HG03460 (cell line): ENCODE measurements around the gene KCNK1.
"Not testable (repeated sequence)": the region's sequence is repeated elsewhere in the genome, so short reads cannot be mapped to it uniquely, and the experiment has no call there.

Source experiments
- ATAC-seq: cut with Tn5 transposase; IDR thresholded peaks from one replicate; pipeline ENCODE4 v1.9.1; 2021; ENCODE audit not compliant: unreplicated experiment

The KCNK1 gene

DNA sequence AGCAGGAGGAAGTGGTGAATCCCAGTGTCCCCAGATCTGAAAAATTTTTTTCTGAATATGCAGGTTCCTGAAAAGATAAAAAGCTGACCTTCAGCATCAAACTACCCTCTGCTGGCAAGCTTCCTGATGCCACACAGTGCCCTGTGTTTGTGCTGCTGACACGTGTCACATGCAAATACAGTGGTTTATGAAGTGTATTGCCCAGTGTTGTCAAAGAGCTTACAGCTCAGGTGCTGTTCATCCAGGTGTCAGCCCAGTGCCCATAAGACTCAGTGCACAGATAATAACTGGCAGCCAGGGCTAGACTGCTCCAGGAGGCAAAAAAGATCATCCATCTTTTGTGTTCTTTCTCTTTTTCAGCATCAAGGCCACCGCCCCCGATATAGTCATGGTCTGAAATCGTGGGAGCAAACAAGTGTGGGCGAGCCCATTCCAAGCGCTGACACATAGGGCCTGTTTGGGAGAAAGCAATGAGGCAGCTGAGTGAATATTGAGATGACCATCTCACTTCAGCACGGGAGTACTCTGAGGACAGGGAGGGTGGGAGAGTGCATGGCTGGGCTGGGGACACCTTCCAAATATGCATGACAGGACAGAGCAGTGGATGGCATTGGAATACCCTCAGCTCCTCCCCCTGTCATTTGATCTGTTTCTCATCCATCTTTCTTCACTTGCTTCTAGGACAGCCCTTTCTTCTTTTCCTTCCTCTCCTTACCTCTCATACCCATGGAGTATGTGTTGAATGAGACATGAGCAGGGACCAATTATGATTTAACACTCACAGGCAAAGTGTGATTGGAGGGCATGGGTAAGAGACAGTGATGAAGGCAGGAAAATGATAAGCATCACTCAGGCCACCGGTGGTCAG, 6.4 kb upstream of the KCNK1 start:
- no peak for ATAC-seq

DNA sequence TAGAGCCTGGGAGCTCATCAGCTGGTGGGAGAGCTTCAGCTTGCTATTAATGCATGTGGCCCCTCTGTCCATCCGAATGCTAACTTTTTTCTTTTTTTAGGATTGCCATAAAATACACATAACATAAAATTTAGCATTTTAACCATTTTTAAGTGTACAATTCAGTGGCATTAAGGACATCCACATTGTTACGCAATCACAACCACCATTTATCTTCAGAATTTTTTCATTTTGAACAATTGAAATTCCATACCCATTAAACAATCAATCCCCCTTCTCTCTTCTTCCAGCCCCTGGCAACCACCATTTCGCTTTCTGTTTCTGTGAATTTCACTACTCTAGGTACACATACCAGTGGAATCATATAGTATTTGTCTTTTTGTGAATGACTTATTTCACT, 4.9 kb upstream of the KCNK1 start:
- no peak for ATAC-seq

DNA sequence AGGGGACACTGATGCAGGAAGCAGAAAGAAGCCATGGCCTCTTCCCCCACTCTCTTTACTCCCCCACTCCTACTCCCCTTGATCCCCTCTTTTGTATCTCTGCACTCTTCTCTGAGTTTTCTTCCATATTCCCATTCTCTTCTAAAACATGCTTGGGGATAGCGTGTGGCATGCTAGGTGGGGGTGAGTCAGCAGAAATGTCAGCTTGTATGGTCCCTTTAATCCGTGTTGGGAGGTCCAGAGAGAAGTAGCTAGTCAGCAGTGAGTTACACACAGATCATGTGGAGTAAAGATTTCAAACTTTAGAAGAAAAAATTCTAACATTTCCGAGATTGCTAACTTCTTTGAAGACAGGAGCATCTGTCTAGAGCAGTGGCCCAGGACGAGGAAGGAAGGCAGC, 4.0 kb upstream of the KCNK1 start:
- no peak for ATAC-seq

DNA sequence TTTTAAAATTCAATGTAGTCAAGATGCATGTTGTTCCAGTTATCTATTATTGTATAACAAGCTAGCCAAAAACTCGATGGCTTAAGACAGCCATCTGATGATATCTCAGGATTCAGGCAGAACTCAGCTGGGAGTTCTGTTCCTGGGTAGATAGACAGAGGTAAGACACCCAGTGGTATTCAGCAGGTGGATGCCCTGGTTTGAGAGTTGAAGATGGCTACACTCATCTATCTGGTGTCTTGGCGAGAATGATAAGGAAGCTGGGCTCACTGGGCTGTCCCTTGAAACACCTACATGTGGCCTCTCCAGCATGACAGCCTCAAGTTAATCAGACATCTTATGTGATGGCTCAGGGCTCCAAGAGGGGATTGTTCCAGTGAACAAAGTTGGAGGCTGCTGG, 3.3 kb upstream of the KCNK1 start:
- no peak for ATAC-seq

DNA sequence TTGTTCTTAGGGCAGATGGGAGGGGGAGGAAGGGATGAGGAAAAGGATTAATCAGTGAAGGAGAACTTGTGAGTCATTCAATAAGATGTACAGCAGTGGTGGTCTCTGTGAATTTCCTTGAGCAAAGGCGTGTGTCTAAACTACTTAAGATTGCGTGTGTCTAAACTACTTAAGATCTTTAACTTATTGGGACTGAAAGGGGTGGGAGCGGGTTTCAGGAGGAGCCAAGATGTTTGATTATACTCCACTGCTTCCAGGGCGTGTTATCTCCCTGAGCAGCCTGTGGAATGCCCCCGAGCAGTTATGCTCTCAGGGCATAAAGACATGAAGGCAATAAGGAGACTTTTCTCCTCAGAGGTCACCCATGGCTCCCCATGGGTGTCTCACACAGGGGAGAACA, 2.5 kb upstream of the KCNK1 start:
- not testable (repeated sequence) for ATAC-seq

DNA sequence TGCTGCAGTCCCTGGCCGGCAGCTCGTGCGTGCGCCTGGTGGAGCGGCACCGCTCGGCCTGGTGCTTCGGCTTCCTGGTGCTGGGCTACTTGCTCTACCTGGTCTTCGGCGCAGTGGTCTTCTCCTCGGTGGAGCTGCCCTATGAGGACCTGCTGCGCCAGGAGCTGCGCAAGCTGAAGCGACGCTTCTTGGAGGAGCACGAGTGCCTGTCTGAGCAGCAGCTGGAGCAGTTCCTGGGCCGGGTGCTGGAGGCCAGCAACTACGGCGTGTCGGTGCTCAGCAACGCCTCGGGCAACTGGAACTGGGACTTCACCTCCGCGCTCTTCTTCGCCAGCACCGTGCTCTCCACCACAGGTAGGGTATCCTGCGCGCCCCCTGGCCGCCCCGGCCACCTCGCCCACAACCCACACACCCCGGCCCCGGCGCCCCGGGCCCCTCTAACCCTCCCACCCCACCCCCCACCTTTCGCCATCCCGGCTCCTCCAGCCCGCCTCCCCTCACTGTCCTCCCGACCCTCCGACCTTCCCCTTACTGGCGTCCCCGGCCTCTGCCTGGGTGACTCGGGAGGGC, 352 bp downstream of the KCNK1 start:
- ATAC-seq, result no peak

DNA sequence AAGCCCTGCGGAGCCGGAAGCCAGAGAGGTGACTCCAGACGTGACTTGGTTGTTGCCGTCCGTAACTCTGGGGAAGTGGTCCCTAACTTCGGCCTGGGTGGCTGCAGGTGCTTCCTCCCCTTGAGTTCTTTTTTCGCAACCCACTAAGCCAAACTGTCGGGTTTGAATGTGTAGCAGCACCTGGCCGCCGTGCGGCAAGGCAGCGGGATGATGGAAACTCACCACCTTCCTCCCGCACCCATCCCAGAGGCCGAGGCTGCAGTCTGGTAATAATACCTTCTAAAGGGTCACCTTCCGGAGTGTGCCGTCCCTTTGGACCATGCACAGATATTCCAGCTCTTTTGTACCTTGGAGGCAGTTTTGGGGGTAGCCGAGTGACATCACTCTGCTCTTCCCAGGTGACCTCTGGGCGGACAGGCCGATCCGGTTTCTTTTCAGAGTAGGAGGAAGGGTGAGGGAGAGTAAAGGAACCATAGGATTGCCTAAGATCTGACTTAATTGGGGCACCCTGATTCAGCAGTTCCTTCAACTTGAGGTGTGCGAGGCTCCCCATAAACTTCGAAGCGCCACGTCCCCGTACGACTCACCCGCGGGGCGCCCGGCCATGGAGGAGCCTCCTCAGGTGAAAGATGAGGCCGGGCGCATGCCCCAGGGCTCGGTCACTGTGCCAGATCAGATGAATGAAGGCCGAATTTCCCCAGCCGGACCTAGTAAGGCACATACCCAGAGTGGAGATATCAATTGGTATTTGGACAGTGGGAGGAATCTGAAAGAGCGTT, 1.0 kb downstream of the KCNK1 start:
- ATAC-seq, result no peak

DNA sequence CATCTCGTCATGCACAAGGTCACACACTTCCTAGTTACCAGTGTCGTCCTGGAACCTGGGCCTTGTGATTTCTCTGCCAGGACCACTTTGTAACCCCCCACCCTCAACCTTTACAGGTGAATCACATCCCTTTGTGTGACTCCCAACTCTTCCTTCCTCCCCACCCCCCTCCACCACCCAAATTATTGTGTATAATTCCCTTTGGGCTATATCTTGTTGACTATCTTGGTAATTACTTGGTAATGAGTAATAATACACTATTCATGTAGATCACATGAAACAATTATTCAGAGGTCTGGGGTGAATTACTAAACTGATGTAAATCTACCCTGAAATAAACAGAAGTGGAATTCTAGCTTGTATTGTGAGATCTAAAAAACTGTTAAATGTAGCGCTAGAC, 1.7 kb downstream of the KCNK1 start:
- ATAC-seq, result no peak

DNA sequence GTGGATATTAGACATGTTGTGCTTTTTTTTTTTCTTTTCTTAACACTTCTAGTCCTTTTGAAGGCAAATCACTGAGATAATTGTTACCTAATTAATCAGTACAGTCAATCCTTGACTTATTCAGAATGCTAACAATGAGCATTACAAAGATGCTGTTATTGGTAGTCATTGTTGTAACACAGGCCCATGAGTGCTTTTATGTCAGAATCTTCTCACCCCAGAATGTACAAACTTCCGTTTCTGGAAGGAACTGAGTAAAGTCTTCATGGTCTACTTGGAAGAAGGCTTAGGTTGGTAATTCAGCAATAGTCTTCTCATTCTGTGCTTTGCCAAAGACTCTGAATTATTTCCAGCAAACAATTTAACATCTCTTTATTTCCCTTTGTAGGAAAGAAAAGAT, 3.1 kb downstream of the KCNK1 start:
- ATAC-seq, result no peak

DNA sequence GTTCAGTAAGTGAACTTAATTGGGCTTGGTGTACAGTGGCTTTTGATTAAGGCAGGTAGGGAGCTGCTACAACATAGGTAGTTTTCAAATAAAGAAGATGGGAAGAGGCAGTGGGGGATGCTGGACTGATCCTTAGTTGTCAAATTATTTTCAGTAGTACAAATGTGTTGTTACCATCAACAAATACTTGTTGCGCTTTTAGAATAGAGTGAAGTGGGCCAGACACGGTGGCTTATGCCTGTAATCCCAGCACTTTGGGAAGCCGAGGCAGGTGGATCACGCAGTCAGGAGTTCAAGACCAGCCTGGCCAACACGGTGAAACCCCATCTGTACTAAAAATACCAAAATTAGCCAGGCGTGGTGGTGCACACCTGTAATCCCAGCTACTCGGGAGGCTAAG, 5.5 kb downstream of the KCNK1 start:
- ATAC-seq, result not testable (repeated sequence)

DNA sequence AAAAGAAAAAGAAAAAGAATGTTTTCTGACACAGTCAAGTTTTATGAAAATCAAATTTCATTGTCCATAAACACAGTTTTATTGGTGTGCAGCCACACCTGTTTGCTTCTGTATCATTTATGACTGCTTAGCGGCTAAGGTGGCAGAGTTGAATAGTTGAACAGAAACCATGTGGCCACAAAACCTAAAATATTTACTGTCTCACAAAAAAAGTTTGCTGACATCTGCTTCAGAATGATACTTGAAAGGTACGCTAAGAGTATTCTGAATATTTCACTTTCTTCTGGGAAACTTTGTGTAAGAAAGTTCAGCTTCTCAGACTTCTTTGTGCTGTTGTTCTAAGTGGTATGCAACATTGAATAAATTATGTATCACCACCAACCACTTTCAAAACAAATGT, 6.2 kb downstream of the KCNK1 start:
- ATAC-seq, result no peak

DNA sequence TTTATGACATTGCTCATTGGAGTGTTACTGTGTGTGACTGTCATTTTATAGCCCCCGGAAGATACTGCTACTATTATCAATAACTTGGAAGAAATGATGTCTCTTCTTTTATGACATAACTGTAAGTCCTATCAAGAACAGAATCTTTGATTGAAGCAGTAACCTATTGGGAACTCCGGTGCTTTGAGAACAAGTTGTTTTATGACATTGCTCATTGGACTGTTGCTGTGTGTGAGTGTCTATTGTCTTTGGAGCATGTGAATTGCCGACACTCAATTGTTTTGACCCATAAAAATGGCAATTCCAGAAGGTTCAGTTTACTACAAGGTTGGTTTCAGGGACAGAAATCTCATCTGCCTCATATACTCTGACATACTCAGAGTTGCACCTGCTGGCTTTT, 8.0 kb downstream of the KCNK1 start:
- ATAC-seq, result no peak

DNA sequence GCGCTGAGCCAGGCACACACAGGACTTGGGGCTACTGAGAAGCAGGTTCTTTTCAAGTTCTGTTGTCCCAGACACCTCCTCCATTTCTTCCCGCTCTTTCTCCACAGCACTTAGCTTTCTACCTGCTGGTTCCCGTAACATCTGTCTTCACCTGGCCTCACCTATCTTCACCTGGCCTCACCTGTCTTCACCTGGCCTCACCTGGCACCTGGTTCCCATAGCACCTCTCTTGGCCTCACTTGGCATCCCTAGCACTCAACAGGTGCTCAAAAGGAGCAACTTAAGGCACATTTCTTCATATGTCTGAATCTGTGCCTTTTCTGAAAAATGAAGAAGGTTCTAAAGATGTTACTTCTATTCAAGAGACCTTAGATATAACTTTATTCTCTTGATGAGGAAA, 10.4 kb downstream of the KCNK1 start:
- no peak for ATAC-seq

DNA sequence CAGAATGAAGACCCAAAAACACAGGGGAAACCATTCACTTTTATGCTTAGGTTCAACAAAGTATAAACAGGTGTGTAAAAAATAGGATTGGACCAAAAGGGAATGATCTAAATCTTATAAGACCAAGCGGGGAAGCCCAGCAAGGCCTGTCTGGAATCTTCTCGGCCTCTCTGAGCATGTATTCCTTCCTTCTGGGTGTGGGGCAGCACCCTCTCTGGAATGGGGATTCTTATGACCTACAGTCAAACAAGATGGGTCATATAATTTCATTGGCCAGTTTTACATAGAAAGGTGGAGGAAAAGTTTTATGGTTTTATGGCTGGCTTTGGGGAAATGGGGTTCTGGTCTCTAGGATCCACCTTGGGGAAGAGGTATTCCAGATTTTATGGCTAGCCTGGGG, 11.2 kb downstream of the KCNK1 start:
- no peak for ATAC-seq

DNA sequence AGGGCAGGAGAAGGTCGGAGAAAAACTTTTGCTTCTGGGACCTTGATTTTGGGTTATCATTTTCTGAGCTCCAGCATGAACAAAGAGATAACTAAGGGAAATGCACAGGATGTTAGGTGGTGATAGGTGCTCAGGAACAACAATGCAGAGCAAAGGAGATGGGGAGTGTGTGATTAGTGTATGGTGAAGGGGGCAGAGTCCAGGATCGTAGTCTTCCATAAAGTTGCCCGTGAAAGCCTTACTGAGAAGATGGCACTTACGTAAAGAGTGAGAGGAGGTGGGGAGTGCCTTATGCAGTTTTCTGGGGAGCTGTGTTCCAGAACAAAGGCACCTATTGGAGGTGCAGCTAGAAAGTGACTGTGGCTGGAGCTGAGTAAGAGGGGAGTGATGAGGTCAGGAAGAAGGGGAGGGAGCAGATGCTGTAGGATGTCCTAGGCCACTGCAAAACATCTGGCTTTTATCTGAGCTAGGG, 11.6 kb downstream of the KCNK1 start:
- ATAC-seq, result no peak

DNA sequence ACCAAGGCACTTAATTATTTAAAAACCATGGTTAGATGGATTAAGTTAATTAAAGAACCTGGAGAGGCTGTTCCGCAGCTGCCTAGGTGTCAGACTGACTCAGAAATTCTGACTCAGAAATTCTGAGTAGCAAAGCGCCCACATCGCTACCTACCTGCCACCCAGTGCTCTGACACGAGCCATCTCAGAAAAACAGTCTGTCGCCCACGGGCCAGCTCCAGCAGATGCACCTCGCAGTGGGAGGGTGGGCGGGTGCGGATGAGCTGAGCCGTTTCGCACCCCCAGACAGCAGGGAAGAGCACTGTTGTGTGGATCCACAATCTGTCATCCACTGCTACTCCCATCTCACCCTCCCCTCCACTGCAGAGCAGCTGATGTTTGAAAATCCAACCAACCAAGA, 13.5 kb downstream of the KCNK1 start:
- no peak for ATAC-seq

DNA sequence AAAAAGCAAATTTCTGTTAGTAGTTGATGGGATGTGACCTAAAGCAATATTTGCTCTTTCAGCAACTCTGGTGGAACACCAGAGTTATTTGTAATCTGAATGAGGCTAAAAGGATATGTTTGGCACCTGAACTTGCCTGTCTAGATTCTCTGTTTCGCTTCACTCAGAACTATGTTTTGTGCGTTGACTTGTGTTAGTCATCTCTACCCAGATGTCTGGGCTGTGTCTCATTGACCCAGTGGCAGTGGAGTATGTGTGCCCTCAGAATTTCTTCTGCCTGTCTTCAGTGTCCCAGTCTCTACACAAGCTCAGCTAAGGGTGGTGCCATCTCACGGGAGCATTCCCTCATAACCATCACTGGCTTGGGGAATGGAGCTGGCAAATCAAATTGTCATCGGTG, 13.9 kb downstream of the KCNK1 start:
- ATAC-seq, result no peak

DNA sequence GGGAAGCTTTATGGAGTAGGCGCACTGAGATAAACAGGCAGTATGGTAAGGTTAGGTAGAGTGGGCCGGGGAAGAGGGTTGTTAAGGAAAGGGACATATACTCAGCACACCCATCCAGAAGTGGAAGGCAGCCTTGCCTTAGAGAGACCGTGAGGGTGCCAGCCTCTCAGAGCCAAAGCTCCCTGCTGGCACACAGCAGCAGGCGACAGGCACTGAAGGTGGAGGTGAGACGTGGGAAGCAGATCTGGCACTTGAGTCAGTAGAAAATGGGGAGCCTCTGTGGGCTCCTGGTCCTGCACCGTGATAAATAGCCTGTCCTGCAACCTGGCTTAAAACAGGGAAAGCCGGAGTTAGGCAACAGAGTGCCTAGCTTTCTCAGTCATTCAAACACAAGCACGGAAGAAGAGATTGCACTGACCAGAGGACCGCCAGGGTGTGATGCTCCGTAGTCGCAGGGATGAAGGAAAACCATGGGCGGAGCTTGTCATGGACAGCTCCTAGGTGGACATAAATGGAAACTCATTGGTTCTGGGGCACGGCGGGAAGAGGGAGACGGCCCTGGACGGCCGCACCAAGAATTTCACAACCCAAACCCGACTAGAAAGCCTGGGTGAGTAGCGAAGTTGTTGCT, 15.5 kb downstream of the KCNK1 start:
- no peak for ATAC-seq

DNA sequence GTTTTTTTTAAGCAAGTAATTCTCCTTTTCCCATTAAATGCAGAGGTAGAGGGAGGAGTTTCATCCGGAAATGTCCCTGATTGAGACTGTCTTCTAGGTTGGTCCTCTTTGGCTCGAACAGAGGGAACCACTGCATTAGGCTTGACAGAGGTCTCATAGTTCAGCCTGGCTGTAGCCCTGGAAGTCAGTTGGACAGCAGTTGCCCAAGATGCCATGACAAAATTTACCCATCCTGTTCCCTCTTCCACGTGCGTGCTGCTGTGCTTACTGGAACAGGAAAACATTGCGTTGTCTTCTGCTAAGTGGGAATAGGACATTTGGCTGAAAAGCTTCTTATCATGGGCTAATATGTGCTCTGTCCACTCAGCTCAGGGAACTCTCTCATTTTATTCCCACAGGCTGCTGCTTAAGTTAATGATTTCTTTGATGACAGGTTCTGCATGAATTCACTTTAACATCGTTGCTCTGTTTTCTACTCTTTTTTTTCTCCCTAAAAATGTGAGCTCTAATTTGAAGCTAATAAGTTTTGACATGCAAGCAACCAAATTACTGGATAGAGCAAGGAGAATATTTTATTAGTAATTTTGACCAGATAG, 18.0 kb downstream of the KCNK1 start:
- no peak for ATAC-seq

DNA sequence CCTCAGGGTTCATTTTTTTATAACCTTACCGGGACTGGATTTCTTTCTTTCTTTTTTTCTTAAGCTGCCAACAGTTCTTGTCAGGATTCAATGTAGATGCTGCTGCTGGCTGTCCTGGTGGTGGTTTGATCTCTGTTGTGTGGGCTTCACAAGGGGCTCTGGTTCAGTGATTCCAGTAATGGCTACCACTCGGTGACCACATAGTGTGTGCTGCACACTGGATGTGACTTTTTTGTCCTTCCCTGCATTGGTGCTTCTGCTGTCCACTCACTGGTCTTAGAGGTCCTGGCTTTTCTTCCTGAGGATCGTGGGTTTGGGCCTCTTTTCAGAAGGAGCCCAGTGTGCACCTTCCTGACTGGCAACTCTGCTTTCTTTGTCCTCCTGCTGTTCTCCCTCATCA, 18.5 kb downstream of the KCNK1 start:
- no peak for ATAC-seq
